GM23248 (cell line): Measurements from ENCODE around the gene COX7A2.

Source experiments
- EZH2 ChIP-seq: fragments of 200-600 bp; sonication (generic); IDR thresholded peaks from 2 replicates; pipeline ENCODE4 v1.6.1; 2018; ENCODE audit warnings: antibody characterized with exemption, mild to moderate bottlenecking; ENCODE audit not compliant: insufficient read depth, poor library complexity, severe bottlenecking
- EZH2phosphoT487 ChIP-seq: fragments of 200-600 bp; sonication (generic); IDR thresholded peaks from 2 replicates; pipeline ENCODE4 v1.6.1; 2018; ENCODE audit warnings: antibody characterized with exemption, moderate library complexity, mild to moderate bottlenecking, low read depth; ENCODE audit not compliant: insufficient read depth

DNA sequence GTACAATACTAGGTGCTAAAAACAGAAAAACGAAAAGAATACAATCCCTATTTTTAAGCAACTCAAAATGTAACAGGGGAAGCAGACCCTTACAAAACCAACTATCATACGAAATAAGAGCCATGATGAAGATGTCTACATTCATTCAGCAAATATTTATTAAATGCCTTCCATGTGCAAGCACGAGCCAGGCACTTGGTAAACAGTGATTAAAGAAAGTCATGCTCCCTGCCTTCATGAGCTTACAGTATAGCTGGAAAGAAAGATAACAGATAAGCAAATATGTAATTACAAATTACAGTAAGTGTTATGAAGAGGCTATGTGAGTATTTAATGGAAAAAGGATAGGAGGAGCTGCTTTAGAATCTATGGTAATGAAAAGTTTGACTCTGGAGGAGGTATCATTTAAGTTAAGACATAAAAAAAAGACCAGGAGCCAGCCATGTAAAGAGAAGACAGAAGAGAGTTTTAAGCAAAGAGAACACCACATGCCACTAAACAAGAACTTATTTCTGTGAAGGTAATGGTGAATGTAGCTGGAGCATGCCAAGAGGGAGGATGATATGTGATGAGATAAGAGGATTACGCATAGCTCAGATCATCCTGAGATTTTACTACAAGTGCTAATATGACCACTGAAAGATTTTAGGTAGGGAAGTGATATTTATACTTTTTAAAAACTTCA, 19.3 kb upstream of the COX7A2 start:
- TF ChIP-seq EZH2 (no peak), EZH2phosphoT487 (no peak)
